PFSK-1 (cell line): ENCODE measurements around the gene CAND2.

Experiments
- FOXP2 ChIP-seq: optimal IDR thresholded peaks from 2 replicates; pipeline ENCODE3; 2011; ENCODE audit warnings: borderline replicate concordance, control low read depth, inconsistent platforms; ENCODE audit not compliant: insufficient read depth; ENCODE audit errors: extremely low read length, extremely low read depth
- POLR2AphosphoS5 ChIP-seq: IDR thresholded peaks from 2 replicates; pipeline ENCODE4 v1.6.1; 2012; ENCODE audit warnings: low read depth, mild to moderate bottlenecking, control low read depth, low read length, moderate library complexity
- REST ChIP-seq, 2 experiments: IDR thresholded peaks; 2 replicates each; pipeline versions ENCODE4 v1.6.1 to v1.8.0; 2011 to 2012; ENCODE audit warnings: low read depth in 2 of 2, low read length in 2 of 2, control low read depth in 1 of 2, inconsistent platforms in 1 of 2, mild to moderate bottlenecking in 1 of 2, moderate library complexity in 1 of 2; ENCODE audit not compliant: insufficient read depth in 1 of 2
- SIN3A ChIP-seq: IDR thresholded peaks from 2 replicates; pipeline ENCODE4 v1.6.1; 2012; ENCODE audit warnings: mild to moderate bottlenecking, low read length, moderate library complexity, borderline replicate concordance; ENCODE audit not compliant: insufficient read depth
- TAF1 ChIP-seq: IDR thresholded peaks from 2 replicates; pipeline ENCODE4 v1.6.1; 2012; ENCODE audit warnings: low read length, control low read depth, borderline replicate concordance; ENCODE audit not compliant: insufficient read depth

The CAND2 gene

GRCh38 chr3:12756175-12756574 is 40.3 kb upstream of the CAND2 start:
- TF ChIP-seq FOXP2 (no peak), POLR2AphosphoS5 (no peak), SIN3A (no peak), TAF1 (no peak), REST (IDR thresholded peaks at IDR 0.05; ENCODE audit: insufficient read depth in 1 of 2, low read depth in 2 of 2, low read length in 2 of 2) (no peak)

DNA sequence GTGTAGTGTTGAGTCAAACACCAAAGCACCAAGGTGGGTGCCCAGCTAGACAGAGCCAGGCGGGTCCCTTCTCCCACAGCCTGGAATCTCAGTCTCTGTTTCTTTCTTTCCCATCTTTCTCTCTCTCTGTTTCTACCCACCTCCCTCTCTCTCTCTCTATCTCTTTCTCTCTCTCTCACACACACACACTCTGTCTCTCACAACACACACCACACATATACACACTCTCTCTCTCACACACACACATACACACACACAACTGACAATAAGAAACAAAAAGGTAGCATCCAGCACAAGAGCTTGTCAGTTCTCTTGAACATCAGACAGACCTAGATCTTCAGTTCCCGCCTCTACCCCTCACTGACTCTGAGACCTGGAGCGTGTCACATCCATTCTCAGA is 39.8 kb upstream of the CAND2 start:
- TF ChIP-seq FOXP2 (no peak), SIN3A (no peak), TAF1 (no peak), REST (IDR thresholded peaks at IDR 0.05; ENCODE audit: insufficient read depth in 1 of 2, low read depth in 2 of 2, low read length in 2 of 2) (no peak), POLR2AphosphoS5 (no peak)

GRCh38 chr3:12758025-12758781 is 38.3 kb upstream of the CAND2 start:
- no peak for TF ChIP-seq FOXP2
- TF ChIP-seq POLR2AphosphoS5, result no peak
- TF ChIP-seq TAF1, result no peak
- TF ChIP-seq SIN3A, result no peak
- no peak for TF ChIP-seq REST (IDR thresholded peaks at IDR 0.05; ENCODE audit: insufficient read depth in 1 of 2, low read depth in 2 of 2, low read length in 2 of 2)

DNA sequence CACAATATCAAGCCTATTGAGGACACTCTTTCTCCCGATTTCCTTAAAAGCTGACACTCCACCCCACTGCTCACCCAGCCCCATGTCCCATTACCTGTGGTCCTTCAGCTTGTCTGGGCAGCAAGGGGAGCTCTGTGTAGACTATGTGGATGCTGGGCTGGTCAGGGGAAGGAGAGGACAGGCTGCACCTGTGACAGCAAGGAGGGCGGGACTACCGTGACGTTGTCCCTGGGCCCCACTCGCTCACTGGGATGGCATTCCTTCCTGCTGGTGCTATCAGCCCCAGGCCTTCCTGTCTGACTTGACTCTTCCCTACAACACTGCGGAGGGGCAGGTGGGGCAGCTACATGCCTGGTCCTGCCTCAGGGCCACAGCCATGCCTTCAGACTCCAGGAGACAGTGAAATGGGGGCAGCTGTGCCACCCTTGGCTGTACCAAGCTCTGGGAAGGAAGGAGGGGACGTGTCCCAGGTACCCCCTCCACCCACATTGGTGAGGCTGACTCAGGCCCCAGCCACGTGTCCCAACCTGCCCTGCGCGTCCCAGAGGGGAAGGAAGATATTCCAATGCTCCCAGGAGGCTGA is 37.3 kb upstream of the CAND2 start, which contains the start of gene TMEM40:
TSS of gene TMEM40 (minus strand) at position 163 of the 583 bp plus-strand sequence. CDS start 9,427 bp downstream, outside the sequence.
- TF ChIP-seq TAF1 (no peak), REST (IDR thresholded peaks at IDR 0.05; ENCODE audit: insufficient read depth in 1 of 2, low read depth in 2 of 2, low read length in 2 of 2) (no peak), FOXP2 (no peak), SIN3A (no peak), POLR2AphosphoS5 (no peak)
